Epidermal melanocyte (primary cell): Measurements from ENCODE around the gene CSNK2A2.
A peak's percentile ranks its signal among the peaks of the same experiment; 100 is the strongest.

Experiments
- DNase-seq: peaks from one replicate; pipeline ENCODE4 v3.0.0; 2011; ENCODE audit warnings: low spot score; ENCODE audit not compliant: insufficient read length

CSNK2A2 gene

DNA sequence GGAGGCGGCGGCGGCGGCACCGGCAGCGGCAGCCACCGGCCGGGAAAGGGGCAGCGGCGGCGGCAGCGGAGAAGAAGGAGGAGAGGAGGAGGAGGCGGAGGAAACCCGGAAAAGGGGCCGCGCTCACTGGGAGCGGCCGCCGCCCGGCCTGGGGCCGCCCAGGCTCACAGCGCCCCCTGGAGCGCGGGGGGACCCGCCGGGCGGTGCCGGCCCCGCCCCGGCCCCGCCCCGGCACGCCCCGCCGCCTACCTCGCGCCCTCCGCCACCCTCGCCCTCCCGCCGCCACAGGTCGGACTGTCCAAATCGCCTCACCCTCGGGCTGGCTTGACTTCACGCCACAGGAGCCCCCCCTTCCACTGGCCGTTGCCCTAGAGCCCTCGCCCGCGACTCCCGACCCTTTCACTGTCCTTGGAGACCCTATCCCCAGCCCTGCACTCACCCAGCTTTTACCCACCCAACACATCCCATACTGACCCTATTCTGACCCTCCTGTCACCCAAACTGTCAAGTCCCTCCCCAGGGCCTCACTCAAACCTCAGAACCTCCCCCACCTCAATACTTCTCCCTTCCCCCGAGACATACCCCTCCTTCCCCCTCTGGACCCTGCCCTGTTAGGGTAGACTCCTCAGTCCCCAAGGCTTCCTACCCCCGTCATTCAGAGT is at the start of gene CSNK2A2:
Gene CSNK2A2 (minus strand): TSS at position 85 of the 662 bp plus-strand sequence. CDS start 370 bp downstream, outside the sequence.
- DNase-seq: peak; percentile 90

- DNase-seq: no peak
Measured at GRCh38 chr16:58243528-58244004, 45.7 kb upstream of the CSNK2A2 start.

GRCh38 chr16:58236831-58237230 is 38.9 kb upstream of the CSNK2A2 start:
- DNase-seq: no peak

GRCh38 chr16:58236231-58236690 is 38.4 kb upstream of the CSNK2A2 start:
- DNase-seq: peak; percentile 81

GRCh38 chr16:58235663-58236062 is 37.8 kb upstream of the CSNK2A2 start:
- DNase-seq: no peak

DNA sequence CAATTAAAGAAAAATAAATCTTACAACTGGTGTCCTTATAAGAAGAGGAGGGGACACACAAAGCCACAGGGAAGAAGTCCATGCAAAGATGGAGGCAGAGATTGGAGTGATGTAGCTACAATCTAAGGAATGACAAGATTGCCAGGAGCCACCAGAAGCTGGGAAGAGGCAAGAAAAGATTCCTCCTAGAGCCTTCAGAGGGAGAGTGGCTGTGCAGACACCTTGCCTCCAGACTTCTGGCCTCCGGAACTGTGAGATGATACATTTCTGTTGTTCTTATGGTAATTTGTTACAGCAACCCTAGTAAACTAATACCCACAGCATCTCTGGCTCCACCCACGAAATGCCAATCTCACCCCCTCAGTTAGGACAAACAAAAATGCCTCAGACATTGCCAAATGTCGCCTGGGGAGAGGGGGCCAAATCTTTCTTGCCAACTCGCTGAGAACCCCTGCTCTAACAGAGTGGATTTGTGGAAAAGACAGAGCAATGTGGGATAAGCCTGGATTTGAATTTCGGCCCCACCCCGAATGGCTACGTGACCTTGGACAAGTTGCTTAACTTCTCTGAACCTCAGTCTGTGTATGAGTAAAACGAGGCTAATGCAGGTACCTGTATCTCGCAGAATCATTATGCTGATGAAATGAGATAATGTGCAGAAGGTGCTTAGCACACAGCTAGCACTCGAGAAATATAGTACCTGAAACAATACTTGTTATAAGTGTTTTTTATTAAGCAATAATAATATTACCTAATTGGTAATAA is 37.1 kb upstream of the CSNK2A2 start:
- DNase-seq: no peak

GRCh38 chr16:58230259-58230658 is 32.4 kb upstream of the CSNK2A2 start:
- DNase-seq: no peak

DNA sequence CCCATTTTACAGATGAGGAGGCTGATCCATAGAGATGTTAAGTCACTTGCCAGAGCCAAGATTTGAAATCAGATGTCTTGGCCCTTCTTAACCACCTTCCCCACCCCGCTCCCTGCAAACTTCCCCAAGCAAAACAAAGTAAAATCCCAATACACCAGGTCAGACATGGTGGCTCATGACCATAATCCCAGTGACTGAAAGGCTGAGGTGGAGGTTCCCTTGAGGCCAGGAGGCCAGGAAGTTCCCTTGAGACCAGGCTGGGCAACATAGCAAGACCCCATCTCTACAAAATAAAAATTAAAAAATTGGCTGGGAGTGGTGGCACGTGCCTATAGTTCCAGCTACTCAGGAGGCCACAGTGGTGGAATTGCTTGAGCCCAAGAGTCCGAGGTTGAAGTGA is 28.9 kb upstream of the CSNK2A2 start:
- DNase-seq: no peak

GRCh38 chr16:58225965-58226602 is 28.2 kb upstream of the CSNK2A2 start:
- no peak for DNase-seq

DNA sequence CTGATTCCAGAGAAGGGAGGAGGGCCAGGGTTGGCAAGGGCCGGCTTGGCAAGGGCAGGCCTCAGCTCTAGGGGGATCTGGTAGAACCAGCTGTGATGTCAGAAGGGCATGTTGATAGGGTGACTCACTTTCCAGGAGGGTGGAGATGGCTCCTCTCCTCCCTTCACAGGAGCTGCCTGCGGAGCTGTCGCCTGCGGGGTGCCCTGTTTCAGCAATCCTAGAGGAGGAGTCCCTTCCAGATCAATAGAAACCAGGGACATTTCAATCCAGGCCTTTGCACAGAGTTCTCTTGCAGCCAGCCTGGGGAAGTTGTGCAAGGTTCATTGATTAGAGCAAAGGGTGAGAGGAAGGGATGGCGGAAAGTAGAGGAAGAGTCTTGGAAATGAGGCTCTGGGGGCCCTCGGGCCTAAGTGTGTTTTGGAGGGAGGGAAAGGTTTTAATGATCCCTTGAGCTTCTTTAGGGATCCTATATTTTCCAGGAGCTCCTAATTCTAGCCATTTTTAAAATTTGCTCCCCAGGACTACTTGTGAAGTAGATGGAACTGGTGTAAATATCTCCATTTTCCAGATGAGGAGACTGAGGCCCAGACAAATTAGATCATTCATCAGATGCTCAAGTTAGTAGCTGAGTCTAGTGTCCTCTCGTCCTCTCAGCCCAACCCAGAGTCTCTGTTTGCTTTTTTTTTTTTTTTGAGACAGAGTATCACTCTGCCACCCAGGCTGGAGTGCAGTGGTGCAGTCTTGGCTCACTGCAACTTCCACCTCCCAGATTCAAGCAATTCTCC is 24.8 kb upstream of the CSNK2A2 start:
- no peak for DNase-seq

DNA sequence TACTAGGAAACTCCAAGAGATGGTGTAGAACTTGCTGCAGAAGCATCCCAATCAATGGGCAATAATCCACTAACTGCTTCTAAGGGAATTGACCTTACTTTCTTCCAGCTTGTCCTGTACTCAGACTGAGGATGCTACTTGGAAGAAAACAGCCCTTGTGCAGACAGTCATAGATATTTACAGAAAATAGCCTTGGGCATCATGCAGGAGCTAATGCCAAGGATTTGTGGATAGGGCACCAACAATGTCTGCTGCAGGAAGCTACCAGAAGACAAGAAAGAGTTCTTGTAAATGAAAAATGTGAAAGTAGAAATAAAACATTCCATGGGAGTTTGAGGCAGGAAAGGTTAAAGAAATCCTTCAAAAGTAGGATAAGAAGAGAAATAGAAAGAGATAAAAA is 21.5 kb upstream of the CSNK2A2 start:
- DNase-seq: peak; percentile 70

- DNase-seq: no peak
Measured at GRCh38 chr16:58218786-58219185, 20.9 kb upstream of the CSNK2A2 start.

GRCh38 chr16:58217311-58217925 is 19.5 kb upstream of the CSNK2A2 start:
- DNase-seq: no peak

GRCh38 chr16:58212824-58213655 is 15.1 kb upstream of the CSNK2A2 start:
- no peak for DNase-seq

DNA sequence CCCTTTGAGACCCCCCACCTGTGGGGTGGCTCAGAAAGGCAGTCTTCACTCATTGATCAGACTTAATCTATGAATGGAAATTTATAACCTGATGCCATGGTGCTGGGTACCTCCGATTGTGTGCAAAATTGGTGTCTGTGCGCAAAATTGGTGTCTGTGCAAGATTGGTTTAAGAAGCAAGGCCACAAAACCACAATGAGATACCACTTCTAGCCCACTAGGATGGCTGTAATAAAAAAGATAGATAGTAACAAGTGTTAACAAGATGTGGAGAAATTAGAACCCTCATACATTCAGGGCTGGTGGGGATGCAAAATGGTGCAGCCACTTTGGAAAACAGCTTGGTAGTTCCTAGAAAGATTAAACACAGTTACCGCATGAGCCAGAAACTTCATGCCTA is 13.9 kb upstream of the CSNK2A2 start:
- DNase-seq: no peak

DNA sequence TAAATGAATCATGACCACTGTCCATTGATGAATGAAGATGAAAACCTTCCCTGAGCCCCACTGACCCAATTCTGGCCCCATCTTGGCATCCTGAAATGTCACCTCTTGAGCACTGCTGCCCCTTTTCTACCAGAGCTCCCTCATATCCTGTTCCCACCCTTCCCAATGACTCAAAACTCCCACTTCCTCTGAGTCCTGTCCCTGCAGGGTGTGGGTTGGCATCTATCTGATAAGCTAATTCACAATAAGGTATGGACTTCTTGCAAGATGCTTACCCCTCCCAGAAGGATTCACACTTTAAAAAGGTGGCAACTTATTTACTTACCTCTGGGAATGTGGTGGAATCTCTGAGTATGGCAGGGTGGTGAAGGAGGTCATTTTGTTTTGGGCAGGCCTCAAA is 13.3 kb upstream of the CSNK2A2 start:
- DNase-seq: no peak

DNA sequence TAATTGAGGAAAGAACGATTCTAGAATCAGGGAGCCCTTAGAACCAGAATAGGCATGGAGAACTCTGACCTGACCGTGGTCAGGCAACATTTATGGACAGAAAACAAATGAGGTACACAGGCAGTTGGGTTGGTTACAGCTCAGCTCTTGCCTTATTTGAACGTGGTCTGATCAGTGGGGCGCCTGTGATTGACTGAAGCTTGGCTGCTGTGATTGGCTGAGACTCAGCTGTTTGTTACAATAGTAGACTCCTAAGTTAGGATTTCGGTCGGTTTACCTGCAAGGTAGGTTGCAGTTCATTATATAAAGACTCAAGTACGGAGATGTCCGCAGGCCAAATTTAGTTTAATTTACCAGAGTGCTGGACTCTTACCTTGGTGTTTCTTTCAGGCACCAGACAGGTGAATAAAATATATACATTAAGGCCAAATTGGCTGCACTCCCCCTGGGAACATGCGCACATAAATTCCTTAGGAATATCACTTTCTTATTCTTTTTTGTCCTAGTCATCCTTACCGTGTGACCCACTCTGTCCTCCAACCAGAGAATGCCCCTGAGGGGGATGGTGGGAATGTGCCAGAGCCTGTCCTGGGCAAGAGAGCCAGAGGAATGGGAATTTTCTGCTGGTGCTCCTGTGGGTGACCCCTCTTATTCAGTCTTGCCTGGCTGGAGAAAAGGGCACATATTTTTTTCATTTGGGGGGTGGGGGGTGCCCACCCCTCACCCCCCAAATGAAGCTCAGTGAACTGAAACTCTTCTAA is 7.5 kb upstream of the CSNK2A2 start:
- no peak for DNase-seq

- no peak for DNase-seq
Measured at GRCh38 chr16:58201163-58201562, 3.3 kb upstream of the CSNK2A2 start.
